Hematopoietic multipotent progenitor cell treated with erythropoietin and hydrocortisone succinate and interleukin-3 and kit ligand, for 17 days (in vitro differentiated cells): ENCODE results near the gene BTBD6.
A peak's percentile ranks its signal among the peaks of the same experiment; 100 is the strongest.

Source experiments
- DNase-seq: peaks from one replicate; pipeline ENCODE4 v3.0.0-alpha.2; 2015; ENCODE audit warnings: low spot score

BTBD6 gene

DNA sequence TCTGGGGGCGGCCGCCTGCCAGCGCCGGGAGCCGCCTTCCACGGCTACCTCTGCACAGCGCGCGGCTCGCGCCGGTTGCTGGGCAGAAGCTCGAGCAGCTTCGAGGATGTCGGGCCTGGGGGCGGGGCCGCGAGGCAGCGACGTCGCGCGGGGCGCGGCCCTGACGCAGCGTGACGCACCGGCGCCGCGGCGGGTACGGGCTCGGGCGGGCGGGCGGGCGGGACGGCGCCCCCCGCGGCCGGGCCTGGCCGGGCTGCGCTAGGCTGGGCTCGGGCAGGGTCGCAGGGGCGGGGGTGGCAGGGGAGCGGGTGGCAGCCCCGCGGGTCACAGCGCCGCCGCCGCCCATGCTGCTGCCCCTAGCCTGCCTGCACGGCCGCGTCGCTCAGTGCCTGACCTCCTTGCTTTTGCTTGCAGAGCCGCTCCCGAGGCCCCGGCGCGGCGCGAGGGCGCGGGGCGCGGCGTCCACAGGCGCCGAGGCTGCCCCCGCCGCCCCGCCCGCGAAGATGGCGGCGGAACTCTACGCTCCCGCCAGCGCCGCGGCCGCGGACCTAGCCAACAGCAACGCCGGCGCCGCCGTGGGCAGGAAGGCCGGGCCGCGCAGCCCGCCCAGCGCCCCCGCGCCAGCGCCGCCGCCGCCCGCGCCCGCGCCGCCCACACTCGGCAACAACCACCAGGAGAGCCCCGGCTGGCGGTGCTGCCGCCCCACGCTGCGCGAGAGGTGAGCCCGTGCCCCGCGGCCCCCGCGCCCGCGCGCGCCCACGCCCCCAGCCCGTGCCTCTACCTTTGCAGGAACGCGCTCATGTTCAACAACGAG, at the start of gene BTBD6:
Gene BTBD6, plus strand, starts transcription at position 166 of the 814 bp plus-strand sequence. Its CDS starts 179 bp downstream, at position 345.
- DNase-seq, result peak; percentile 73

DNA sequence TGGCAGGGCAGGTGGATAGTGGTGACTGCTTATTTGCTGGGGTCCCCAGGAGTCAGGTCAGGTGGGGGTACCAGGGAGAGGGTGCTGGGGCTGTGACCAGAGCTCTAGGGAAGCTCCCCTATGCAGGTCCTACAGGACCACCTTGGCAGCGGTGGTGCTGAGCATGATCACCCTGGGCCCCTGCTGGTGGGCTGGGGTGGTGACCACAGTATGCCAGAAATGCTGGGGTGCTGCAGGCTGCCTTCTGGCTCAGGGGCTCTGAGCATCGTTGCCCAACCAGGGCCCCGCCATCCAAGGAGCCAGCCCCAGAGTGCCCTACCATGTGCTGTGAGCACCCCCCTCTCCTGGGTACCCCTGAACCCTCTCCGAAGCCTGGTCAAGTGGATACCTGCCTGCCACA, 49.7 kb upstream of the BTBD6 start:
- no peak for DNase-seq

- DNase-seq, result no peak
Observed at GRCh38 chr14:105199093-105199492, 49.2 kb upstream of the BTBD6 start.

- no peak for DNase-seq
Observed at GRCh38 chr14:105200074-105200473, 48.3 kb upstream of the BTBD6 start.

GRCh38 chr14:105200641-105201040, 47.7 kb upstream of the BTBD6 start:
- no peak for DNase-seq

GRCh38 chr14:105201156-105201924, 47.0 kb upstream of the BTBD6 start:
- no peak for DNase-seq

DNA sequence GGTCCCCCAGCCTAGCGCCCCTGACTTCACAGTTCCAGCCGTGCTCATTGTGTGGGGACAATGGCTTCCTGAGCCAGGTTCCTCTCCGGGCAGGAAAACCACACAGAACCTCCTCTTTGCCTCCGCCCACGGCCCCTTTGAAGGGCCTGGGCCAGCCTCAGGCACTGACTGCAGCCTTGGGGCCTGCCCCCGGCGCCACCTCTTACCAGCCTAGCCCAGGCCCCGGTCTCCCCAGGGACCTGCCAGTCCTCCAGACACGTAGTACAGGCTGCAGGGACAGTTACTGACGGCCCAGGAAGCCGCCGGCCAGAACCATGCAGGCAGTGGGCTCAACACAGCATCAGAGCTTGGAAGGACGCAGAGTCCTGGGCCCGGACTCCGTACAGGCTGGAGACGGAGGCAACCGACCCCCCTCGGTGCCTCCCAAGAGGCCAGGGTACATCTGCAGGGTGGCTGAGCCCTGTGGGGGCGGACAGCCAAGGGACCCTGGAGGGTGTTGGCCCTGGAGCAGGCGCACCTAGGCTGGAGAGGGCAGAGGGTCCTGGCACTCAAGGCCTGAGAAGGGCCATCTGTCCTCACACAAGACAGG, 46.3 kb upstream of the BTBD6 start:
- DNase-seq, result no peak

DNA sequence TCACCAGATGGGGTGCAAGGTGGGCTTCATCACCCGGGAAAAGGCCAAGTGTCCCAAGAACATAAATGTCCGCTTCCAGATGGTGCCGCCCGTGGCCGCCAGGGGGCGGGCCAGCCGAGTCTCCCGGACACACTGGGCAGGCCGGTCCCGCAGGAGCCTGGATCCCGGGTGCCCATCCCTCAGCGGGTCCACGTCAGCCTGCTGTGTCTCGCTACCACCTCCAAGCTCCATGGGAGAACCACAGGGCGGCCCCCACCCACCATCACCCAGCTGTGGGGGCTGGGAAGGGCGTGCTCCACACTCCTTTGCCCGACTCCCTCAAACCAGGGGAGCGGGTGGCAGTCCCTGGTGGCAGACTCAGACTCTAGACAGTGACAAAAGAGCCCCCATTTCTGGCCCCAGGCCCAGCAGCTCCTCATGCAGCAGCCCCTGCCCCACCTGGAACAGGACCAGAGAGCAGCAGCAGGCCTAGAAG, 45.2 kb upstream of the BTBD6 start:
- peak; percentile 52 for DNase-seq

DNA sequence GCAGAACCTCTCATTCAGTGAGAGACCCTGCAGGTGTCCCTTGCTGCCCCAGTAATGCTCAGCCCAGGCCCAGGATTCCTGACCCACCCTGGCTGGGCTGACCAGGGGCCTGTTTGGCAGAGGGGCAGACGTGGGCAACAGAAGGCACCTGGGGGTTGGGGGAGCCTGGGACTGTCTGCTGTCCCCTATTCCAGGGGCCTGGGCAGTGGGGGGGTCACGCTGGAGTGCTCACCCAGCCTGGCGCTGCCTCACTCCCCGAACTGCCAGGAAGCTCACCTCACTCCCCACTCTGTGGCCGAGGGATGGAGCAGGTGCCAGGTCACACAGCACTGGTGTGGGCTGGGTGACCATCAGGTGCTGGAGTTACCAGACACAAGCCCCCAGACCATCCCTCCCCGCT, 44.6 kb upstream of the BTBD6 start:
- DNase-seq, result no peak

DNA sequence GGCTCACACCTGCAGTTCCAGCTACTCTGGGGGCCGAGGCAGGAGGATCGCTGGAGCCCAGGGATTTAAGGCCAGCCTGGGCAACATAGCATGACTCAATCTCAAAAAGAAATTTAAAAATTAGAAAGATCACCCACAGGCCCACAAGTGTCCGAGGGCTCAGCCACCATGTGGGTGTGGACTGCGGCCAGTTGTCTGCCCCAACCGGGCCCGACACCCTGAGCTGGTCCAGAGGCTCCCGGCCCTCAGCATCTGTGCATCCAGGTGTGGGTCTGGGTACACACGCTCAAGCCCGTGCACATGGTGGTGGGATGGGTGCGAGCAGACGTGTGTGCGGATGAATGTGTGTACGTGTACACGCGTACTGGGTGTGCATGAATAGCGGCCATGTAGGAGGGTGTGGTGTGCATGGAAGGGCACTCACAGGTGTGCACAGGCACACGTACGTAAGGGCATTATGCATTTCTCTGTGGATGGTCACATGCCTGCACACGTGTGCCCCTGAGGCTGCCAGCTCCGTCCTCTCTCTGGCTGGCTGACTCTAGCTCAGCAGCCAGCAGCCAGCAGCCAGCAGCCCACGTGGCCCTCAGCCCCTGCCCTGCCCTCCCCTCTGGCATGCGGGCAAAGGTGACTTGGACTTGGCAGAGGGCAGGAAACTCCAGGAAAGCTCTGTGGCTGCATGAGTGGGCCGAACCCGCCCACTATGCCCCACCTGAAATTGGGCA, 44.0 kb upstream of the BTBD6 start:
- DNase-seq, result no peak

DNA sequence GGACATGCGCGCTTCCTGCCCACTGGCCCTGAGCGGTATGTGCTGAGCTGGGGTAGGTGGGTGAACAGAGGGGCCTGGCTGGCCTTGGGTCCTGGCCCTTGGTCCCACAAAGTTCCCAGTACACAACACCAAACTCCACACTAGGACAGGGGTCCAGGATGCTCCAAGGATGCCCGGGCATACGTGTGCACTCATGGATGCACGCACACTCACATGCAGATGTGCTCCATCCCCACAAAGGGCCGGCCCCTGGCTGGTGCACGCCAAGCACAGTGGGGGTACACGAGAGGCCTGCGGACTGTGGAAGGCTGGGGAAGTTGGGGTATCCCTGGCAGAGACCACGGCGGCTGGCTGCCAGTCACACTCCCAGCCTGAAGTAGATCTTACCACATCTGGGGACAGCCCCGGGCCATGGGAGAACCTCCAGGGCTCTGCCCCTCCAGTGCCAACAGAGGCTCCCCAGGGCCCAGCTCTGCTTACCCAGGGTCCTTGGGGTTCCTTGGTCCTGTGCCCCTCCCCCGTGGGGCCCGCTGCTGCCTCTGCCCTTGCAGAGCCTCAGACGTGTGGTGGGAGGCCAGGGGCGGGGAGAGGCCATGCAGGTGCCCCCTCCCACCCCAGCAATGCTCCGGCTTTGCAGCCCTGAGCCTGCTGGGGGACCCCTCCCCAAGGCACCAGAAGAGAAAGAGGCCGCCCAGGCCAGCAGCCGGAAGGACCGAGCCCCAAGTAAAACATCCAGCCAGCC, 43.2 kb upstream of the BTBD6 start:
- DNase-seq, result no peak

GRCh38 chr14:105205673-105206208, 42.6 kb upstream of the BTBD6 start:
- no peak for DNase-seq

- no peak for DNase-seq
Observed at GRCh38 chr14:105206873-105207272, 41.5 kb upstream of the BTBD6 start.

- DNase-seq, result no peak
Observed at GRCh38 chr14:105207460-105207901, 40.9 kb upstream of the BTBD6 start.

DNA sequence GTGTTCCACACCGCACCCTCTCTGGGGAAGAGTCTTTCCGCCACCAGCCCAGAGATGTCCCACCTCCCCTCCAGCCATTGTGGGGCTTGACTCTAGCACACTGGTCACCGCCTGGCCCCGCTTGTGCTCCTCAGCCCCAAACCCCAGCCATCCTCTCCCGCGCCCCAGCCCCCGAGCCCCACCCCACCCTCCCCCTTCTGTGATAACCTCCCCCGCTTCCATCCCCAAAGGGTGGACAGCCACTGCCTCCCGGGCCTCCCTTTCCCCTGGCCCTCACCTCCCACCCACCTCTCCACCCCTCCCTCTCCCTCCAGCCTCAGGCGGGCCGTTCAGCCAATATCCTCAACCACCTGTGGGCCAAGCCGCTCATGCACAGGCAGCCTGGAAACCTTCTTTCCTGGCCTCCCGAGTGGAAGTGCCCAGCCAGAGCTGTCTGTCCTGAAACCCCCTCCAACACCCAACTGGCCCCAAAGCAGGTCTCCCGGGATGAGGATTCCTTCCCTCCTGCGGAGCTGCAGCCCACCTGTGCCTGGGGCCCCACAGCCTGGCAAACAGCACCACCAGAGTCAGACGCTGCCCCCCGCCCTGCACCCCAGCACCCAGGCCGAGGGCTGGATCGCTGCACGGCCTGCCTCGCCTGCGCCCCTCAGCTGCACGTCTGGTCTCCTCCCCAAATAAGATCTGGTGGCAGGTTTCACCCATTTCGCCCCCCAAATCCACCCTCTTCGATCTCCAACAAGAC, 40.2 kb upstream of the BTBD6 start:
- DNase-seq, result no peak

- DNase-seq, result no peak
Observed at GRCh38 chr14:105208738-105209075, 39.6 kb upstream of the BTBD6 start.

- no peak for DNase-seq
Observed at GRCh38 chr14:105209091-105209490, 39.2 kb upstream of the BTBD6 start.

DNA sequence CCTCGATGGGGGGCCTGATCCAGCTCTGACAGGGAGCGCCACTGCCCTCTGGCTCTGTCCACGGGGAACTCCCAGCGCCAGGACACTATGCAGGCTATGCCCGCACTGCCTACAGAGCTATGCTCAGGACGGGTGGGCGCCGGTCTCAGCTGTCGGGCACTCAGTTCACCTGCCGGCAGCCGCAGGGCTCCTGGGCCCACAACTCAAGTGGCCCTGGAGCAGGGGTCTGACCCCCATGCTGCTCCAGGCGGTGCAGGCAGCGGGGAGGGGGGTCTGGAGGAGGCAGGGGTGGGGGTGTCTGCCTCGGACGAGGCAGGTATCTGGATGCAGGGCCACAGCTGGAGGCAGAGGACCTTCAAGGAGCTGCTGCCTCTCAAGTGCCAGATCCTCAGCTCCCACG, 38.7 kb upstream of the BTBD6 start:
- DNase-seq, result no peak

- no peak for DNase-seq
Observed at GRCh38 chr14:105210266-105211025, 37.9 kb upstream of the BTBD6 start.
